WERI-Rb-1 (cell line): ENCODE measurements around the gene TPSAB1.
"Not testable (repeated sequence)": the region's sequence is repeated elsewhere in the genome, so short reads cannot be mapped to it uniquely, and the experiment has no call there.

Source experiments
- DNase-seq: peaks from one replicate; pipeline ENCODE4 v3.0.0-alpha.2; 2020
- H3K27ac ChIP-seq: fragments of 250-450 bp; sonication (Bioruptor Pico); 2 replicates; pipeline ENCODE4 v1.5.1; 2020; ENCODE audit warnings: mild to moderate bottlenecking, moderate library complexity
- H3K27me3 ChIP-seq: fragments of 250-450 bp; sonication (Bioruptor Pico); 2 replicates; pipeline ENCODE4 v1.5.1; 2021; ENCODE audit warnings: mild to moderate bottlenecking, low read depth, moderate library complexity; ENCODE audit not compliant: insufficient read depth, severe bottlenecking
- H3K36me3 ChIP-seq: fragments of 250-450 bp; sonication (Bioruptor Pico); 2 replicates; pipeline ENCODE4 v1.5.1; 2020; ENCODE audit warnings: mild to moderate bottlenecking, moderate library complexity
- H3K4me3 ChIP-seq: 2 replicates; pipeline ENCODE4 v1.5.1; 2011; ENCODE audit warnings: low read depth, mild to moderate bottlenecking, control low read depth, low read length
- H3K9me3 ChIP-seq: fragments of 250-450 bp; sonication (Bioruptor Pico); 2 replicates; pipeline ENCODE4 v1.5.1; 2021; ENCODE audit warnings: mild to moderate bottlenecking, moderate library complexity; ENCODE audit not compliant: severe bottlenecking
- CTCF ChIP-seq: IDR thresholded peaks from 2 replicates; pipeline ENCODE4 v1.5.1; 2011; ENCODE audit warnings: low read depth, mild to moderate bottlenecking, control low read depth, inconsistent platforms, low read length

Gene TPSAB1

DNA sequence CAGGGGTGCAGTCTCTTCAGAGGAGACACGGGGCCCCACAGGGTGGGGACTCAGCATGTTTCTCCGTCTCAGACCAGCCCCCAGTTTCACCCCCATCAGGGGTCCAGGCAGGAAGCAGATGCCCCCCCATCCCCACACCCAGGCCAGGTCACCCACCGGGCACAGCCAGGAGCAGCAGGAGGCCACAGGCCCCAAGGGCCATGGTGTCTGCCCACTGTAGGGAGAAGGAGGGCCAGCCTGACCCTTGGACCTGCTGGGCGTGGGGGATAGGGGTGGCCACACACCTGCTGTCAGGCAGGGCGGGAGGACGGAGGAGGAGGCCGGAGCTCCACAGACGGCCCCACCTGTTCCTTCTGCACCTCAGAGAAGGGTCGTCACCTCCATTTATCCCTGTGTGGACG is 15.5 kb upstream of the TPSAB1 start, which contains the start of gene TPSG1:
TSS of gene TPSG1 (minus strand) at position 218 of the 401 bp plus-strand sequence. CDS start at position 202, 16 bp downstream.
- Histone ChIP-seq H3K9me3 (no peaks in the 10 kb centered on the region), H3K4me3 (no peak within 1 kb of the TSS), H3K36me3 (peaks cover 28% of the 10 kb centered on the region), H3K27ac (no peak within 1 kb of the TSS), H3K27me3 (no peaks in the 10 kb centered on the region)
- no peak for TF ChIP-seq CTCF
- no peak for DNase-seq

GRCh38 chr16:1225728-1226311 is 14.7 kb upstream of the TPSAB1 start:
- not testable (repeated sequence) for DNase-seq, H3K9me3 ChIP-seq, H3K4me3 ChIP-seq, H3K27me3 ChIP-seq, H3K27ac ChIP-seq
- H3K36me3 ChIP-seq, result peaks cover 21% of the 10 kb centered on the region

- not testable (repeated sequence) for H3K27ac ChIP-seq, H3K27me3 ChIP-seq, H3K4me3 ChIP-seq, H3K9me3 ChIP-seq
- H3K36me3 ChIP-seq, result peaks cover 12% of the 10 kb centered on the region
- DNase-seq, result peak; percentile 48
Measured at GRCh38 chr16:1226692-1227091, 13.8 kb upstream of the TPSAB1 start.

DNA sequence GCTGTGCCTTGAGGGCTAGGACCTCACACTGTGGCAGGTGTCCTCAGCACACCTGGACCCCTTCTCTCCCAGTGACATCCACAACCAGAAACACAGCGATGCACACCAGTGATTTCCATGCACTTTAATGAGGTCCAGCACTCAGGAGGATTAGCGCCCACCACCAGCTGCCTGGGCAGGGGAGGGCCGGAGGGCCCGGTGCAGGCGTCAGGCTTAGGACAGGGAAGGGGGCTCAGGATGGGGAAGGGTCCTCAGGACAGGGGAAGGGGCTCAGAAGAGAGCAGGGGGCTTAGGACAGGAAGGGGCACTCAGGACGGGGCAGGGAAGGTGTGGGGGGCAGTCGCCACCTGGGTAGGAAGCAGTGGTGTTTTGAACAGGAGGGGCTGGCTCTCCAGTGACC is 12.3 kb upstream of the TPSAB1 start:
- peak; percentile 59 for DNase-seq
- H3K36me3 ChIP-seq, H3K27me3 ChIP-seq, H3K27ac ChIP-seq, H3K4me3 ChIP-seq, H3K9me3 ChIP-seq: not testable (repeated sequence)

DNA sequence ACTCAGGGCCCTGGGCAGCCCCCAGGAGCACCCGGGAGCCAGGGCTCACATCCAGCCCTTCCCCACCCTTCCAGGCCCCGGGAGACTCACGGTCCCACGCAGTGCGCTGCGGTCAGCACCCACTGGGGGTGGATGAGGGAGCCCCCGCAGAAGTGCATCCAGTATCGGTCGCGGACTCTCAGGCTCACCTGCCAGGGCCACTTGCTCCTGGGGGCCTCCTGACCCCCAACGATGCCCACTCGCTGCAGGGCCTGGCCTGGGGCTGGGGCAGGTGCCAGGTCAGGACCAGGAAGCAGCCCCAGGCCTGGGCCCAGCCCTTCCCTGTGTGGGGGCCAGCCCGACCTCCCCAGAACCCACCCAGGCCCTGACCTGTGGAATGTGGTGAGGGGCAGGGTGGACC is 11.0 kb upstream of the TPSAB1 start:
- not testable (repeated sequence) for H3K4me3 ChIP-seq, H3K27ac ChIP-seq, H3K36me3 ChIP-seq, H3K9me3 ChIP-seq, DNase-seq, H3K27me3 ChIP-seq

- not testable (repeated sequence) for H3K27me3 ChIP-seq, H3K36me3 ChIP-seq, H3K27ac ChIP-seq, DNase-seq, H3K9me3 ChIP-seq, H3K4me3 ChIP-seq
Measured at GRCh38 chr16:1230084-1230470, 10.4 kb upstream of the TPSAB1 start, which contains the start of gene TPSB2. Gene TPSB2 (minus strand): TSS chr16:1230184. CDS start chr16:1229951, 233 bp downstream.

- not testable (repeated sequence) for H3K27me3 ChIP-seq, H3K36me3 ChIP-seq, H3K27ac ChIP-seq, H3K4me3 ChIP-seq, H3K9me3 ChIP-seq
- DNase-seq, result peak; percentile 3
Measured at GRCh38 chr16:1230471-1231212, 9.9 kb upstream of the TPSAB1 start.

DNA sequence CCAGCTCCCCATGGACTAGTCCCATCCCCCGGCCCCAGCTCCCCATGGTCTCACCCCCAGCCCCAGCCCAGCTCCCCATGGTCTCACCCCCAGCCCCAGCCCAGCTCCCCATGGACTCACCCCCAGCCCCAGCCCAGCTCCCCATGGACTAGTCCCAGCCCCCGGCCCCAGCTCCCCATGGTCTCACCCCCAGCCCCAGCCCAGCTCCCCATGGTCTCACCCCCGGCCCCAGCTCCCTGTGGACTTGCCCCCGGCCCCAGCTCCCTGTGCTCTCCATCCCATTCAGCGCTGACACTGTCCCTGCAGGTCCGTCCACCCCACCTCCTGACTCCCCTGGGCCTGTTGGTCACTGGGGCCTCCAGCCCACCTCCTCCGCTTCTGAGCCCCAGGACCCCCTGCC is 9.2 kb upstream of the TPSAB1 start:
- not testable (repeated sequence) for H3K4me3 ChIP-seq, H3K27me3 ChIP-seq, H3K36me3 ChIP-seq, H3K27ac ChIP-seq, H3K9me3 ChIP-seq
- peak; percentile 6 for DNase-seq

- H3K4me3 ChIP-seq, H3K27me3 ChIP-seq, H3K27ac ChIP-seq, H3K9me3 ChIP-seq, H3K36me3 ChIP-seq, DNase-seq: not testable (repeated sequence)
Measured at GRCh38 chr16:1232049-1232748, 8.3 kb upstream of the TPSAB1 start.

DNA sequence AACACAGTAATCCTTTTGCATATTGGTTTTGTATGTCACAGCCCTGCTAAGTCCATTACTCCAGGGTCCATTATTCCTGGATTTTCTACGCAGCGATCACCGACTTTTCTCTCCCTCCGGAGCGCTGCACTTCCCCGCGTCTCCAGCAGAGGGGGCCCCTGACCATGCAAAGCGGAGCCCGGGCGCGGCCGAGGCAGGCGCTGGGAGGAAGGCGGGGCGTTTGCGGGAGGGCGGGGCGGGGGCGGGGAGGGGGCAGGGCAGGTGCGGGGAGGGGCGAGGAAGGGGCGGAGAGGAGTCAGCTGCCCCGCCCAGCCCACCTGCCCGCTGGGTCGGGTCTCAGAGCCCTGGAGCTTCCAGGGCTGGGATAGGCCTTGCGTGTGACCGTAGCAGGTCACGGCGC is 3.8 kb upstream of the TPSAB1 start:
- not testable (repeated sequence) for H3K4me3 ChIP-seq, DNase-seq, H3K9me3 ChIP-seq, H3K27ac ChIP-seq, H3K36me3 ChIP-seq, H3K27me3 ChIP-seq
